Thyroid gland (tissue), 4 donors: ENCODE results near the gene UBE2L6. TPM values are rescaled to one million over a fixed set of nuclear protein-coding genes. Genes with fewer than 3 reads are reported as not detected.
A peak's percentile ranks its signal among the peaks of the same experiment; 100 is the strongest.

Experiments used
- DNase-seq, 2 donors: peaks; one replicate each; pipeline ENCODE4 v3.0.0-alpha.2; 2019
- H3K27ac ChIP-seq, 3 donors: fragments of 200-600 bp; sonication (generic); 1 replicate in 2 of 3; 2 replicates in 1 of 3; pipeline ENCODE4 v1.5.1; 2016 to 2019; ENCODE audit warnings: mild to moderate bottlenecking in 1 of 3, moderate library complexity in 1 of 3
- H3K27me3 ChIP-seq: fragments of 200-600 bp; sonication (generic); one replicate; pipeline ENCODE4 v1.5.1; 2019
- H3K36me3 ChIP-seq, 2 donors: fragments of 200-600 bp; sonication (generic); one replicate each; pipeline ENCODE4 v1.5.1; 2016 to 2019
- H3K4me1 ChIP-seq, 2 donors: fragments of 200-600 bp; sonication (generic); one replicate each; pipeline ENCODE4 v1.5.1; 2017 to 2019
- H3K4me3 ChIP-seq, 3 donors: fragments of 200-600 bp; sonication (generic); replicated peaks in 1 of 3; 1 replicate in 2 of 3; 2 replicates in 1 of 3; pipeline ENCODE4 v1.5.1; 2016; ENCODE audit warnings: mild to moderate bottlenecking in 1 of 3
- H3K9me3 ChIP-seq: fragments of 200-600 bp; sonication (generic); one replicate; pipeline ENCODE4 v1.5.1; 2017
- CTCF ChIP-seq, 6 experiments: fragments of 200-600 bp in 3 of 6; fragments of 450-650 bp in 3 of 6; sonication (generic) in 3 of 6; IDR thresholded peaks; one replicate each; pipeline ENCODE4 v1.5.1; 2016 to 2019; ENCODE audit warnings: antibody characterized with exemption in 6 of 6, mild to moderate bottlenecking in 2 of 6, inconsistent platforms in 1 of 6, moderate library complexity in 1 of 6
- POLR2A ChIP-seq, 2 donors: fragments of 450-650 bp; IDR thresholded peaks; one replicate each; pipeline ENCODE4 v1.6.1; 2017; ENCODE audit warnings: antibody characterized with exemption in 2 of 2, mild to moderate bottlenecking in 2 of 2, moderate library complexity in 1 of 2
- WGBS, 2 donors: methylation state at CpG; one replicate each; pipeline ENCODE4 v1.1.5; 2017; 5-methylcytosine and 5-hydroxymethylcytosine counted together
- intact Hi-C: fragments of 100-400 bp; cut with DNase I; formaldehyde crosslinking; loops from one replicate; pipeline ENCODE4 v1.15.1; 2023
- total RNA-seq, 4 donors: library from RNA; depleted of rRNA; stranded (reverse); fragments of >200 nt; gene quantifications; one replicate each; pipeline ENCODE4 v1.2.3, GENCODE V29; 2016

UBE2L6 gene
- total RNA-seq, 4 donors from 2014 or later: 30.8 to 41.7 (median 38.8) TPM

- no peaks in the 10 kb centered on the region for H3K9me3 ChIP-seq
- H3K36me3 ChIP-seq: no peaks in the 10 kb centered on the region
- TF ChIP-seq POLR2A (IDR thresholded peaks at IDR 0.05) (no peak), CTCF (IDR thresholded peaks at IDR 0.05) (no peak)
- H3K4me1 ChIP-seq: peaks cover 9 to 11% of the 10 kb centered on the region in 2 donors
- H3K27ac ChIP-seq: peak overlapping the region; percentile 47 to 65 (median 60)
- peak overlapping the region; percentile 65 to 98 (median 92) for H3K4me3 ChIP-seq
- H3K27me3 ChIP-seq: no peaks in the 10 kb centered on the region
- 0 to 1% methylated on average over 42 to 53 of the region's 57 CpGs for WGBS, 2 donors
- intact Hi-C loops: no loop called here
- DNase-seq: peak; percentile 63 to 74
Measured at GRCh38 chr11:57514538-57515331, 52.7 kb downstream of the UBE2L6 start.

GRCh38 chr11:57513911-57514537 lies 53.4 kb downstream of the UBE2L6 start:
- peaks cover 9 to 11% of the 10 kb centered on the region in 2 donors for H3K4me1 ChIP-seq
- peak overlapping the region; percentile 65 to 98 (median 92) for H3K4me3 ChIP-seq
- DNase-seq: peak; percentile 66 to 77
- WGBS, 2 donors: 24 to 30% methylated on average over 16 to 22 of the region's 35 CpGs
- H3K9me3 ChIP-seq: no peaks in the 10 kb centered on the region
- H3K27me3 ChIP-seq: no peaks in the 10 kb centered on the region
- intact Hi-C loops: no loop called here
- no peaks in the 10 kb centered on the region for H3K36me3 ChIP-seq
- TF ChIP-seq POLR2A (IDR thresholded peaks at IDR 0.05) (no peak), CTCF (IDR thresholded peaks at IDR 0.05) (no peak)
- H3K27ac ChIP-seq: peak overlapping the region; percentile 47 to 65 (median 60)

- Histone ChIP-seq H3K36me3 (no peaks in the 10 kb centered on the region), H3K27ac (peak overlapping the region in 2 of 3 donors; percentile 28 to 65), H3K4me1 (peaks cover 11 to 15% of the 10 kb centered on the region in 2 donors), H3K9me3 (no peaks in the 10 kb centered on the region), H3K4me3 (no peak overlapping the region), H3K27me3 (no peaks in the 10 kb centered on the region)
- intact Hi-C loops: no loop called here
- 45 to 56% methylated on average over 1 of the region's 1 CpG for WGBS, 2 donors
- no peak for TF ChIP-seq CTCF (IDR thresholded peaks at IDR 0.05)
- TF ChIP-seq POLR2A (IDR thresholded peaks at IDR 0.05): no peak
- no peak for DNase-seq
Measured at GRCh38 chr11:57513452-57513795, 54.0 kb downstream of the UBE2L6 start.

- intact Hi-C loops: no loop called here
- Histone ChIP-seq H3K27me3 (no peaks in the 10 kb centered on the region), H3K9me3 (no peaks in the 10 kb centered on the region), H3K36me3 (no peaks in the 10 kb centered on the region), H3K4me1 (peaks cover 11 to 20% of the 10 kb centered on the region in 2 donors), H3K27ac (peak overlapping the region in 1 of 3 donors; percentile 28), H3K4me3 (no peak overlapping the region)
- TF ChIP-seq POLR2A (IDR thresholded peaks at IDR 0.05): no peak
- no peak for TF ChIP-seq CTCF (IDR thresholded peaks at IDR 0.05)
- DNase-seq: no peak
- 90 to 93% methylated on average over 12 of the region's 12 CpGs for WGBS, 2 donors
Measured at GRCh38 chr11:57512646-57513451, 54.6 kb downstream of the UBE2L6 start.
